ENCODE measurements around the gene LRRC30. TPM values are rescaled to one million over a fixed set of nuclear protein-coding genes. Genes with fewer than 3 reads are reported as not detected.

The LRRC30 gene
- total and polyA plus RNA-seq, 2 donors: 0.32 TPM; not detected in 1

- 52% methylated on average over 10 of the region's 10 CpGs for WGBS
- H3K4me1 ChIP-seq (ENCODE audit: insufficient read depth): no peaks in the 10 kb centered on the region
- no peak overlapping the region for H3K27ac ChIP-seq (ENCODE audit: low read depth)
- no peak overlapping the region for H3K4me3 ChIP-seq (ENCODE audit: low read depth, low read length)
- H3K36me3 ChIP-seq (ENCODE audit: insufficient read depth): no peaks in the 10 kb centered on the region
- DNase-seq (ENCODE audit: extremely low spot score): no peak
Observed at GRCh38 chr18:7256618-7257425, 25.9 kb downstream of the LRRC30 start.

- 74% methylated on average over 3 of the region's 3 CpGs for WGBS
- no peak for DNase-seq (ENCODE audit: extremely low spot score)
- no peaks in the 10 kb centered on the region for H3K36me3 ChIP-seq (ENCODE audit: insufficient read depth)
- H3K4me3 ChIP-seq (ENCODE audit: low read depth, low read length): no peak overlapping the region
- H3K27ac ChIP-seq (ENCODE audit: low read depth): no peak overlapping the region
- H3K4me1 ChIP-seq (ENCODE audit: insufficient read depth): no peaks in the 10 kb centered on the region
Observed at GRCh38 chr18:7257426-7257740, 26.5 kb downstream of the LRRC30 start.

- 47% methylated on average over 6 of the region's 6 CpGs for WGBS
- Histone ChIP-seq H3K4me1 (ENCODE audit: insufficient read depth) (no peaks in the 10 kb centered on the region), H3K4me3 (ENCODE audit: low read depth, low read length) (no peak overlapping the region), H3K27ac (ENCODE audit: low read depth) (no peak overlapping the region), H3K36me3 (ENCODE audit: insufficient read depth) (no peaks in the 10 kb centered on the region)
- no peak for DNase-seq (ENCODE audit: extremely low spot score)
Observed at GRCh38 chr18:7259475-7259874, 28.6 kb downstream of the LRRC30 start.

DNA sequence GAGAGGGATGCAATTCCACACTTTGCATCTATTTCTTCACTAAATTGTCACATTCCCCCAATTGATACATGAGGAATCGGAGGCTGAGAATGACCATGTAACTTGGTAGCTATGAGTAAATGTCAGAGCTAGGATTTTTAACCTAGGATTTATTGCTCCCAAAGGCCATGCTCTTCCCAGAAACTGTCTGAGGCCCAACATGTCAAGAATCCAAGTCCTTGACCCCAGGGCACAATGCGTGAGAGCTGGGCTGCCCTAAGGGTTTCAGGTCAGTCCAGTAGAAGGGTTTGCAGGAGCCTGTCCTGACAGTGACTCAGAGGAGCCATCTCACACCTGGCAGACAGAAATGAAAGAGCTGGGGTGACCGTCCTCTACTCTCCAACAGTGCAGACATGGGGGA, 30.3 kb downstream of the LRRC30 start:
- no peaks in the 10 kb centered on the region for H3K36me3 ChIP-seq (ENCODE audit: insufficient read depth)
- 84% methylated on average over 3 of the region's 3 CpGs for WGBS
- no peak for DNase-seq (ENCODE audit: extremely low spot score)
- no peaks in the 10 kb centered on the region for H3K4me1 ChIP-seq (ENCODE audit: insufficient read depth)
- H3K27ac ChIP-seq (ENCODE audit: low read depth): no peak overlapping the region
- no peak overlapping the region for H3K4me3 ChIP-seq (ENCODE audit: low read depth, low read length)

- Histone ChIP-seq H3K4me3 (ENCODE audit: low read depth, low read length) (no peak overlapping the region), H3K4me1 (ENCODE audit: insufficient read depth) (no peaks in the 10 kb centered on the region), H3K27ac (ENCODE audit: low read depth) (no peak overlapping the region), H3K36me3 (ENCODE audit: insufficient read depth) (no peaks in the 10 kb centered on the region)
- 93% methylated on average over 3 of the region's 3 CpGs for WGBS
- DNase-seq (ENCODE audit: extremely low spot score): no peak
Observed at GRCh38 chr18:7267973-7268372, 37.1 kb downstream of the LRRC30 start.

DNA sequence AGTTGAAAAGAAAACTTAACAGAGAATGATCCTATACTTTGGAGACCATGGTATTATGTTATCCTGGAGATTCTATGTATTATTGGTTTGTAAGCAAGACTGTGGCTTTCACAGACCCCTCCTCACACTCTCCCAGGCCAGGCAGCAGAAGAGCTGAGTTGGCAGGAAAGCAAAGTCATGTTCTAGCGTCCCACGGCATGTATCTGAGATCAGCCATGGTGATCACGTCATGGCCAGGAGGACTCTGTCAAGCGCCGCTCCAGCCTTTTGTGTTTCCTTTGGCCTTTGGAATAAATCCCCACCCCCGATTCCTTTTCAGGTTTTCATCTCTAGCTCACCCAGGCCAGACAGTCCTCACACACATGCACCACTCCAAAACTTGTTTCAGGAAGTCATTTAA, 39.1 kb downstream of the LRRC30 start:
- Histone ChIP-seq H3K36me3 (ENCODE audit: insufficient read depth) (no peaks in the 10 kb centered on the region), H3K4me1 (ENCODE audit: insufficient read depth) (no peaks in the 10 kb centered on the region), H3K4me3 (ENCODE audit: low read depth, low read length) (no peak overlapping the region), H3K27ac (ENCODE audit: low read depth) (no peak overlapping the region)
- DNase-seq (ENCODE audit: extremely low spot score): no peak
- 57% methylated on average over 6 of the region's 6 CpGs for WGBS

GRCh38 chr18:7272311-7273049, 41.6 kb downstream of the LRRC30 start:
- no peak overlapping the region for H3K27ac ChIP-seq (ENCODE audit: low read depth)
- 11% methylated on average over 24 of the region's 24 CpGs for WGBS
- no peaks in the 10 kb centered on the region for H3K36me3 ChIP-seq (ENCODE audit: insufficient read depth)
- no peaks in the 10 kb centered on the region for H3K4me1 ChIP-seq (ENCODE audit: insufficient read depth)
- no peak overlapping the region for H3K4me3 ChIP-seq (ENCODE audit: low read depth, low read length)
- peak; percentile 53 for DNase-seq (ENCODE audit: extremely low spot score)

- DNase-seq (ENCODE audit: extremely low spot score): no peak
- Histone ChIP-seq H3K4me3 (ENCODE audit: low read depth, low read length) (no peak overlapping the region), H3K27ac (ENCODE audit: low read depth) (no peak overlapping the region), H3K36me3 (ENCODE audit: insufficient read depth) (no peaks in the 10 kb centered on the region), H3K4me1 (ENCODE audit: insufficient read depth) (no peaks in the 10 kb centered on the region)
- WGBS: 52% methylated on average over 12 of the region's 12 CpGs
Observed at GRCh38 chr18:7273301-7273921, 42.5 kb downstream of the LRRC30 start.

- 89% methylated on average over 2 of the region's 2 CpGs for WGBS
- Histone ChIP-seq H3K36me3 (ENCODE audit: insufficient read depth) (no peaks in the 10 kb centered on the region), H3K27ac (ENCODE audit: low read depth) (no peak overlapping the region), H3K4me1 (ENCODE audit: insufficient read depth) (no peaks in the 10 kb centered on the region), H3K4me3 (ENCODE audit: low read depth, low read length) (no peak overlapping the region)
- no peak for DNase-seq (ENCODE audit: extremely low spot score)
Observed at GRCh38 chr18:7281579-7281978, 50.7 kb downstream of the LRRC30 start.

Other genes with a start within 250 kb of the LRRC30 start
- gene LAMA1, start 113.3 kb upstream of the LRRC30 start, total RNA-seq: 2.9 TPM
- 0.54 TPM for gene LAMA1, start 113.3 kb upstream of the LRRC30 start, polyA plus RNA-seq